Left ventricle myocardium inferior (tissue), 1 donor: ENCODE data around the gene LDHD. TPM values are rescaled to one million over a fixed set of nuclear protein-coding genes. Genes with fewer than 3 reads are reported as not detected.

ENCODE experiments used
- DNase-seq: peaks from one replicate; pipeline ENCODE4 v3.0.0-alpha.2; 2020
- H3K27ac ChIP-seq: fragments of 200-600 bp; replicated peaks from 2 replicates; pipeline ENCODE4 v1.8.0; 2021
- H3K27me3 ChIP-seq: fragments of 200-600 bp; 2 replicates; pipeline ENCODE4 v1.8.0; 2021; ENCODE audit warnings: low read depth
- H3K36me3 ChIP-seq: fragments of 200-600 bp; 2 replicates; pipeline ENCODE4 v1.8.0; 2021
- H3K4me1 ChIP-seq: fragments of 200-600 bp; 2 replicates; pipeline ENCODE4 v1.8.0; 2021
- H3K4me3 ChIP-seq: fragments of 200-600 bp; 2 replicates; pipeline ENCODE4 v1.8.0; 2021; ENCODE audit warnings: mild to moderate bottlenecking, moderate library complexity
- H3K9me3 ChIP-seq: fragments of 200-600 bp; replicated peaks from 2 replicates; pipeline ENCODE4 v1.8.0; 2021
- CTCF ChIP-seq: fragments of 200-600 bp; IDR thresholded peaks from 2 replicates; pipeline ENCODE4 v1.8.0; 2021; ENCODE audit warnings: antibody characterized with exemption, mild to moderate bottlenecking, borderline replicate concordance
- intact Hi-C: fragments of 100-400 bp; cut with micrococcal nuclease; formaldehyde crosslinking; loops from one replicate; pipeline ENCODE4 v1.11.0; 2022
- total RNA-seq: library from RNA; stranded (reverse); fragmentation: NEBNext Ultra II Directional; extraction: Animal tissue kit (Norgen Biotek cat#: 25700); gene quantifications from one replicate; pipeline ENCODE4 v1.2.1, GENCODE V29; 2021
- donor health status: DM: no; HTN: yes; CAD: no; lungs with severe emphysema.

Gene LDHD
- total RNA-seq, 1 donor from 2014 or later: 97.9 TPM

GRCh38 chr16:75110637-75111513 lies 5.7 kb downstream of the LDHD start:
- DNase-seq: peak; percentile 88
- Histone ChIP-seq H3K27me3 (no peaks in the 10 kb centered on the region), H3K9me3 (no peaks in the 10 kb centered on the region), H3K36me3 (peaks cover 11% of the 10 kb centered on the region), H3K27ac (peak overlapping the region; percentile 94), H3K4me3 (peak overlapping the region; percentile 50), H3K4me1 (peaks cover 98% of the 10 kb centered on the region)
- intact Hi-C loops: no loop called here
- peak; percentile 94 for TF ChIP-seq CTCF

- DNase-seq: peak; percentile 78
- Histone ChIP-seq H3K9me3 (no peaks in the 10 kb centered on the region), H3K27me3 (no peaks in the 10 kb centered on the region), H3K4me1 (peaks cover 98% of the 10 kb centered on the region), H3K4me3 (peak overlapping the region; percentile 50), H3K36me3 (peaks cover 11% of the 10 kb centered on the region), H3K27ac (peak overlapping the region; percentile 94)
- TF ChIP-seq CTCF: no peak
- intact Hi-C loops: loop anchor here (5.0 to 10.0 kb wide), 2 partner anchors 65 to 107 kb away; no protein-coding TSS in a partner anchor
Measured at GRCh38 chr16:75109732-75110243, 6.8 kb downstream of the LDHD start.

GRCh38 chr16:75108792-75109731 lies 7.5 kb downstream of the LDHD start:
- intact Hi-C loops: loop anchor here (5.0 to 10.0 kb wide), 2 partner anchors 64 to 107 kb away; no protein-coding TSS in a partner anchor
- Histone ChIP-seq H3K36me3 (peaks cover 7% of the 10 kb centered on the region), H3K9me3 (no peaks in the 10 kb centered on the region), H3K27me3 (no peaks in the 10 kb centered on the region), H3K4me1 (peaks cover 99% of the 10 kb centered on the region), H3K27ac (peak overlapping the region; percentile 94), H3K4me3 (peak overlapping the region; percentile 50)
- no peak for TF ChIP-seq CTCF
- DNase-seq: peak; percentile 82

- H3K4me1 ChIP-seq: peaks cover 83% of the 10 kb centered on the region
- no peaks in the 10 kb centered on the region for H3K9me3 ChIP-seq
- no peak for DNase-seq
- intact Hi-C loops: loop anchor here (5.0 to 10.0 kb wide), 2 partner anchors 63 to 105 kb away; no protein-coding TSS in a partner anchor
- H3K36me3 ChIP-seq: no peaks in the 10 kb centered on the region
- no peaks in the 10 kb centered on the region for H3K27me3 ChIP-seq
- H3K4me3 ChIP-seq: no peak overlapping the region
- peak overlapping the region; percentile 94 for H3K27ac ChIP-seq
- TF ChIP-seq CTCF: no peak
Measured at GRCh38 chr16:75107505-75107904, 9.1 kb downstream of the LDHD start.
